Right lobe of liver (tissue), 4 donors: Measurements from ENCODE around the gene MAP4K4.

Experiments
- POLR2A ChIP-seq: fragments of 450-650 bp; IDR thresholded peaks from one replicate; pipeline ENCODE4 v1.6.1; 2017; ENCODE audit warnings: antibody characterized with exemption, mild to moderate bottlenecking
- TF ChIP-seq, protein P1 (sequence below), 4 donors: fragments of 200-600 bp in 3 of 4; fragments of 450-650 bp in 1 of 4; IDR thresholded peaks; one replicate each; pipeline versions ENCODE4 v1.5.1 to v1.8.0; 2016 to 2022; ENCODE audit warnings: antibody characterized with exemption in 4 of 4, mild to moderate bottlenecking in 2 of 4
- donor health status: DM: no; HTN: no; CAD: no.
- donor health status: DM: no; HTN: no; CAD: no.
- donor health status: DM: no; HTN: yes; CAD: no.

DNA sequence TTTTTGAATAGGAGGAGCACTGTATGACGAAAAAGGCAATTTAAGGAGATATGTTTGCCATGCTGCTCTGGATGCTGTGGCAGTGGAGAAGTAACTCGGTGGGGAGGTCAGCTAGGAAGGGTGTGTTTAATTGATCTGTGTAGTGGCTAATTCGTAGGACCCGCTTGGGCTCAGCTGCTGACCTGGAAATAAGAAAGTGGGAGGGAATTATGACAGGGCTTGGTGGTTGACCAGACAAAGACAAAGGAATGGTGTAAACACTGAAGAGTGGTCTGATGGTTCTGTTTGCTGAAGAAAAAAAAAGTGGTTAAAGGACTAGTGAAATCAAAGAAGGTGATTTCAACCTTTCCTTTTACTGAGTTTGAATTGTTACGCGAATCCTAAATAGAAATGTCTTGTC is 146.0 kb downstream of the MAP4K4 start:
- TF ChIP-seq, protein P1, sequence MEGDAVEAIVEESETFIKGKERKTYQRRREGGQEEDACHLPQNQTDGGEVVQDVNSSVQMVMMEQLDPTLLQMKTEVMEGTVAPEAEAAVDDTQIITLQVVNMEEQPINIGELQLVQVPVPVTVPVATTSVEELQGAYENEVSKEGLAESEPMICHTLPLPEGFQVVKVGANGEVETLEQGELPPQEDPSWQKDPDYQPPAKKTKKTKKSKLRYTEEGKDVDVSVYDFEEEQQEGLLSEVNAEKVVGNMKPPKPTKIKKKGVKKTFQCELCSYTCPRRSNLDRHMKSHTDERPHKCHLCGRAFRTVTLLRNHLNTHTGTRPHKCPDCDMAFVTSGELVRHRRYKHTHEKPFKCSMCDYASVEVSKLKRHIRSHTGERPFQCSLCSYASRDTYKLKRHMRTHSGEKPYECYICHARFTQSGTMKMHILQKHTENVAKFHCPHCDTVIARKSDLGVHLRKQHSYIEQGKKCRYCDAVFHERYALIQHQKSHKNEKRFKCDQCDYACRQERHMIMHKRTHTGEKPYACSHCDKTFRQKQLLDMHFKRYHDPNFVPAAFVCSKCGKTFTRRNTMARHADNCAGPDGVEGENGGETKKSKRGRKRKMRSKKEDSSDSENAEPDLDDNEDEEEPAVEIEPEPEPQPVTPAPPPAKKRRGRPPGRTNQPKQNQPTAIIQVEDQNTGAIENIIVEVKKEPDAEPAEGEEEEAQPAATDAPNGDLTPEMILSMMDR (IDR thresholded peaks at IDR 0.05) = no peak
- no peak for TF ChIP-seq POLR2A
